ENCODE data around the gene DNAJB8.
A peak's percentile ranks its signal among the peaks of the same experiment; 100 is the strongest.

DNAJB8 gene

GRCh38 chr3:128487538-128487812, 20.8 kb upstream of the DNAJB8 start:
- Histone ChIP-seq H3K4me3 (peak overlapping the region; percentile 91), H3K9ac (ENCODE audit: insufficient read length) (peak overlapping the region; percentile 71), H3K9me3 (ENCODE audit: low read depth, low read length) (no peaks in the 10 kb centered on the region), H3K36me3 (ENCODE audit: insufficient read depth, low read length) (no peaks in the 10 kb centered on the region; the same call in 1 of the 2 replicates), H3K27ac (no peak overlapping the region)
- TF ChIP-seq POLR2AphosphoS5 (IDR thresholded peaks at IDR 0.05; ENCODE audit: borderline replicate concordance, low read depth, low read length) (no peak), FOXP2 (optimal IDR thresholded peaks at IDR 0.05; ENCODE audit: control extremely low read depth, extremely low read length, insufficient read depth) (no peak), EZH2 (IDR thresholded peaks at IDR 0.05) (no peak)
- no peak for DNase-seq (ENCODE audit: low read depth, low spot score)

- TF ChIP-seq FOXP2 (optimal IDR thresholded peaks at IDR 0.05; ENCODE audit: control extremely low read depth, extremely low read length, insufficient read depth) = no peak
- TF ChIP-seq POLR2AphosphoS5 (IDR thresholded peaks at IDR 0.05; ENCODE audit: borderline replicate concordance, low read depth, low read length) = peak; percentile 39; the same call in 1 of the 2 replicates
- no peak for DNase-seq (ENCODE audit: low read depth, low spot score)
- H3K9me3 ChIP-seq (ENCODE audit: low read depth, low read length) = no peaks in the 10 kb centered on the region
- peak overlapping the region; percentile 91 for H3K4me3 ChIP-seq
- no peak overlapping the region for H3K27ac ChIP-seq
- H3K36me3 ChIP-seq (ENCODE audit: insufficient read depth, low read length) = no peaks in the 10 kb centered on the region; the same call in 1 of the 2 replicates
- peak overlapping the region; percentile 71 for H3K9ac ChIP-seq (ENCODE audit: insufficient read length)
Measured at GRCh38 chr3:128486681-128487537, 20.2 kb upstream of the DNAJB8 start.

- peak overlapping the region; percentile 91 for H3K4me3 ChIP-seq
- no peak overlapping the region for H3K27ac ChIP-seq
- no peaks in the 10 kb centered on the region for H3K9me3 ChIP-seq (ENCODE audit: low read depth, low read length)
- DNase-seq (ENCODE audit: low read depth, low spot score) = no peak
- H3K36me3 ChIP-seq (ENCODE audit: insufficient read depth, low read length) = no peaks in the 10 kb centered on the region; the same call in 1 of the 2 replicates
- peak overlapping the region; percentile 71 for H3K9ac ChIP-seq (ENCODE audit: insufficient read length)
- TF ChIP-seq EZH2 (IDR thresholded peaks at IDR 0.05) (no peak), FOXP2 (optimal IDR thresholded peaks at IDR 0.05; ENCODE audit: control extremely low read depth, extremely low read length, insufficient read depth) (no peak), POLR2AphosphoS5 (IDR thresholded peaks at IDR 0.05; ENCODE audit: borderline replicate concordance, low read depth, low read length) (no peak)
Measured at GRCh38 chr3:128486205-128486628, 19.5 kb upstream of the DNAJB8 start.

GRCh38 chr3:128485282-128486204, 18.9 kb upstream of the DNAJB8 start:
- no peak for DNase-seq (ENCODE audit: low read depth, low spot score)
- Histone ChIP-seq H3K9ac (ENCODE audit: insufficient read length) (no peak overlapping the region), H3K27ac (no peak overlapping the region), H3K9me3 (ENCODE audit: low read depth, low read length) (no peaks in the 10 kb centered on the region), H3K36me3 (ENCODE audit: insufficient read depth, low read length) (no peaks in the 10 kb centered on the region; the same call in 1 of the 2 replicates), H3K4me3 (no peak overlapping the region)
- TF ChIP-seq EZH2 (IDR thresholded peaks at IDR 0.05) = no peak
- TF ChIP-seq FOXP2 (optimal IDR thresholded peaks at IDR 0.05; ENCODE audit: control extremely low read depth, extremely low read length, insufficient read depth) = no peak
- TF ChIP-seq POLR2AphosphoS5 (IDR thresholded peaks at IDR 0.05; ENCODE audit: borderline replicate concordance, low read depth, low read length) = no peak

GRCh38 chr3:128484404-128485281, 18.0 kb upstream of the DNAJB8 start:
- no peak for DNase-seq (ENCODE audit: low read depth, low spot score)
- no peak overlapping the region for H3K4me3 ChIP-seq
- H3K36me3 ChIP-seq (ENCODE audit: insufficient read depth, low read length) = no peaks in the 10 kb centered on the region; the same call in 1 of the 2 replicates
- TF ChIP-seq EZH2 (IDR thresholded peaks at IDR 0.05) (no peak), POLR2AphosphoS5 (IDR thresholded peaks at IDR 0.05; ENCODE audit: borderline replicate concordance, low read depth, low read length) (no peak), FOXP2 (optimal IDR thresholded peaks at IDR 0.05; ENCODE audit: control extremely low read depth, extremely low read length, insufficient read depth) (no peak)
- H3K27ac ChIP-seq = no peak overlapping the region
- peak overlapping the region; percentile 22 for H3K9ac ChIP-seq (ENCODE audit: insufficient read length)
- no peaks in the 10 kb centered on the region for H3K9me3 ChIP-seq (ENCODE audit: low read depth, low read length)

GRCh38 chr3:128483657-128484403, 17.1 kb upstream of the DNAJB8 start:
- Histone ChIP-seq H3K36me3 (ENCODE audit: insufficient read depth, low read length) (no peaks in the 10 kb centered on the region; the same call in 1 of the 2 replicates), H3K27ac (no peak overlapping the region), H3K4me3 (no peak overlapping the region), H3K9me3 (ENCODE audit: low read depth, low read length) (no peaks in the 10 kb centered on the region), H3K9ac (ENCODE audit: insufficient read length) (peak overlapping the region; percentile 22)
- no peak for TF ChIP-seq EZH2 (IDR thresholded peaks at IDR 0.05)
- TF ChIP-seq POLR2AphosphoS5 (IDR thresholded peaks at IDR 0.05; ENCODE audit: borderline replicate concordance, low read depth, low read length) = 0 out of 2 replicates have a peak, but pooled peaks have one; percentile 4
- no peak for TF ChIP-seq FOXP2 (optimal IDR thresholded peaks at IDR 0.05; ENCODE audit: control extremely low read depth, extremely low read length, insufficient read depth)
- no peak for DNase-seq (ENCODE audit: low read depth, low spot score)
